GM18867 (cell line): Measurements from ENCODE around the gene RBM24.

Source experiments
- ATAC-seq: cut with Tn5 transposase; IDR thresholded peaks from one replicate; pipeline ENCODE4 v1.9.1; 2021; ENCODE audit warnings: mild to moderate bottlenecking, moderate library complexity; ENCODE audit not compliant: unreplicated experiment

Gene RBM24

GRCh38 chr6:17341117-17341805 lies 60.1 kb downstream of the RBM24 start:
- no peak for ATAC-seq

- no peak for ATAC-seq
Observed at GRCh38 chr6:17341891-17342290, 60.7 kb downstream of the RBM24 start.

DNA sequence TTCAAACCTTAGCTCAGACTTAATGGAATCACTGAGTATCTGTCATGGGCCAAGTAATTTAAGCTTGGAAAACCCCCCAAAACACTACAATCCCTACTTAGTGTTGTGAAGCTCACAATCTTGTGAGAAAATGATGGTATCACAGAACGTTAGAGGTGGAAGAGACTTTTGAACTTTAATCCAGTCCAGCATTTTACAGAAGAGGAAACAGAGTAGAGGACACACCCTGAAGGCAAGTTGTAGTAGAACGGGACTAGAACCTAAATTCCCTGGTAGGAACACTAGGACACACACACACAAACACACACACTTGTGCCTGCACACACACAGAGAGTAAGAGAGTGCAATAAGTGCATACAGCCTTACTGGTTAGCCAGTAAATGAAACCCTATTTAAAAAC lies 62.1 kb downstream of the RBM24 start:
- ATAC-seq, result no peak
